NCI-H82 (cell line): Measurements from ENCODE around the gene MARK4.

ENCODE experiments used
- DNase-seq: peaks from one replicate; lab custom pipeline; 2025; lab: John Stamatoyannopoulos, UW

Gene MARK4

GRCh38 chr19:45271735-45272108 is 20.7 kb downstream of the MARK4 start:
- no peak for DNase-seq

GRCh38 chr19:45273521-45273855 is 22.4 kb downstream of the MARK4 start:
- no peak for DNase-seq

GRCh38 chr19:45275370-45275971 is 24.4 kb downstream of the MARK4 start:
- peak; percentile 88 for DNase-seq

GRCh38 chr19:45276284-45276687 is 25.2 kb downstream of the MARK4 start:
- DNase-seq: peak; percentile 54

GRCh38 chr19:45278087-45278486 is 27.0 kb downstream of the MARK4 start:
- peak; percentile 27 for DNase-seq

GRCh38 chr19:45279587-45280192 is 28.6 kb downstream of the MARK4 start:
- no peak for DNase-seq

- DNase-seq: peak; percentile 15
Observed at GRCh38 chr19:45280471-45280961, 29.4 kb downstream of the MARK4 start.

GRCh38 chr19:45283443-45284033 is 32.5 kb downstream of the MARK4 start:
- DNase-seq: no peak

- DNase-seq: no peak
Observed at GRCh38 chr19:45290381-45290931, 39.4 kb downstream of the MARK4 start.

- no peak for DNase-seq
Observed at GRCh38 chr19:45291834-45292233, 40.8 kb downstream of the MARK4 start.

- no peak for DNase-seq
Observed at GRCh38 chr19:45293682-45294081, 42.6 kb downstream of the MARK4 start.

GRCh38 chr19:45294291-45295029 is 43.4 kb downstream of the MARK4 start:
- peak; percentile 27 for DNase-seq

GRCh38 chr19:45295873-45296272 is 44.8 kb downstream of the MARK4 start:
- DNase-seq: no peak

GRCh38 chr19:45296355-45296754 is 45.3 kb downstream of the MARK4 start:
- peak; percentile 31 for DNase-seq

- no peak for DNase-seq
Observed at GRCh38 chr19:45297674-45298073, 46.6 kb downstream of the MARK4 start.

- DNase-seq: no peak
Observed at GRCh38 chr19:45298264-45298663, 47.2 kb downstream of the MARK4 start.

GRCh38 chr19:45299719-45300118 is 48.6 kb downstream of the MARK4 start:
- DNase-seq: no peak

- DNase-seq: no peak
Observed at GRCh38 chr19:45302416-45302815, 51.3 kb downstream of the MARK4 start.

- DNase-seq: no peak
Observed at GRCh38 chr19:45303269-45304060, 52.4 kb downstream of the MARK4 start.

- no peak for DNase-seq
Observed at GRCh38 chr19:45304141-45304926, 53.3 kb downstream of the MARK4 start.

GRCh38 chr19:45305007-45305406 is 53.9 kb downstream of the MARK4 start:
- no peak for DNase-seq
